ENCODE data around the gene JOSD1. TPM values are rescaled to one million over a fixed set of nuclear protein-coding genes. Genes with fewer than 3 reads are reported as not detected.

Gene JOSD1
- 42.3 and 42.8 TPM in 2 replicates for total RNA-seq (2013; cell fraction: nucleolus; rRNA removed)
- total RNA-seq (2014; rRNA removed) (50.4 and 65.1 TPM in 2 replicates), total RNA-seq (2014; rRNA removed; fragmentation: Illumina TruSeq; extraction: Trizol) (37.1 and 37.9 TPM in 2 replicates), total RNA-seq (2021) (48.1 and 53.4 TPM in 2 replicates), polyA plus RNA-seq (2011; rRNA removed) (47.4 and 54.6 TPM in 2 replicates), polyA plus RNA-seq (2014; fragmentation: Illumina TruSeq; extraction: Trizol) (43.9 and 48.6 TPM in 2 replicates), polyA plus RNA-seq (2014; fragmentation: Nextera tagmentation; extraction: Ambion mirVana) (10 to 100 TPM; 11.9 to 15.9 TPM), polyA plus RNA-seq (2014; rRNA removed) (50.0 and 50.8 TPM in 2 replicates), polyA plus RNA-seq (2016; fragmentation: Nextera tagmentation; extraction: Ambion mirVana) (1 to 10 TPM; 6.2 to 7.8 TPM), polyA minus RNA-seq (2011; rRNA and poly(A)+ RNA removed) (46.8 and 52.2 TPM in 2 replicates), Bru-seq, nascent RNA (percentile 91 among the genes with signal in this experiment), BruChase-seq, experiment 1, labeled RNA remaining after a 6-hour chase (percentile 95 among the genes with signal in this experiment), BruChase-seq, experiment 2, labeled RNA remaining after a 2-hour chase (percentile 95 among the genes with signal in this experiment)
- polyA plus RNA-seq (2011; ENCODE audit: low read depth) = 24.6 TPM
- 70.1 and 74.6 TPM in 2 replicates for polyA plus RNA-seq (2011; cell fraction: cytosol; rRNA removed)
- 35.7 and 38.5 TPM in 2 replicates for polyA plus RNA-seq (2011; cell fraction: nucleus; rRNA removed)
- polyA plus RNA-seq (2012) = 33.3 and 35.5 TPM in 2 replicates
- polyA minus RNA-seq (2011; cell fraction: cytosol; rRNA and poly(A)+ RNA removed) = 24.2 and 27.9 TPM in 2 replicates
- 11.6 and 18.6 TPM in 2 replicates for polyA minus RNA-seq (2011; cell fraction: nucleus; rRNA and poly(A)+ RNA removed)
- long read RNA-seq, experiment 1, partial matches to known transcripts = 0 of 3 reads
- long read RNA-seq, experiment 1, other reads (novel, unspliced or antisense) = 3 of 3 reads
- long read RNA-seq, experiment 2, partial matches to known transcripts = 0 of 44 reads
- long read RNA-seq, experiment 2, other reads (novel, unspliced or antisense) = 44 of 44 reads

DNA sequence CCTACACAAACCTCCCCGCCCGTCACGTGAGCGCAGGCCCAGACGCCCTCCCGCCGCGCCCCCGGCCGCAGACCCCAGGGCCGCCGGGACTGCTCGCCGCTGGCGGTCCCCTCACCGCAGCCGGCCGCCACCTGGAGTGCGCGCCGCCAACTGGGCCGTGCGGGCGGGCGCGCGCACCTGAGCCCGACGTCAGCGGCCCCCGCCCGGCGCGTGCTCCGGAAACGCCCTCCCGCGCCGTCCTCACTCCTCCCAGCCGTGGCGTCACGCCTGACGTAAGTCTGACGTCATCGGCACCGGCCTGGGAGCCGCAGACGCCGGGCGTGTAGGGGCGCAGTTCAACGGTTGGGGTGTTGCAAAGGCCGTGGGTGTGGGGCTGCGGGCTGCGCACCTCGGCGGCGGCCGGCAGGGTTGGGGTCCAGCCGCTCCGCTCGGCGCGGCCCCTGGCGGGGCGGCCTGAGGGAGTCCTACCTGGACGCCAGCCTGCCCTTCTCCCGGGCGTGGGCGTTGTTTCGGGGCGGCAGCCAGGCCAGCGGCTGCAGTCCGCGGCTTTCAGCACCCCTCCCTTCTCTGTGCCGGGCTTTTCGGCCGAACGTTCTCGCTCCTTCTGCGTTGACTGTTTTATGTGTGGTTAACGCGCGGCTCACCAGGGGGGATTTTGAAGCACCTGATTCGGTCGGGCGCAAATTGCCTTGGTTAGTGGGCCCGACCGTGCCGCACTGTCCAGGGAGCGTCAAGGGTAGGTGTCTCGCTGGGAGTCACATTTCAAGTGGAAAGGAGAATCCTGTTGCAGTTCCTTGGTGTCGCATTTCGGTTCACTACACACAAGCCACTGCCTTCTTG lies at the start of gene JOSD1:
Gene JOSD1, minus strand, starts transcription at position 155 of the 840 bp plus-strand sequence. CDS start 956 bp downstream, outside the sequence.
- TSS peak; percentile 90 for BruUV-seq (replicated peaks)
- Histone ChIP-seq H3K27me3 (replicated peaks in 1 of 2; ENCODE audit: control insufficient read depth in 2 of 2, insufficient read depth in 2 of 2, low read length in 1 of 2) (no peaks in the 10 kb centered on the region), H3K4me2 (ENCODE audit: control insufficient read depth, insufficient read depth) (peak within 1 kb of the TSS; percentile 85), H3K27ac (ENCODE audit: control insufficient read depth, insufficient read depth) (peak within 1 kb of the TSS; percentile 89), H3K4me1 (ENCODE audit: control insufficient read depth, insufficient read depth, low read length) (peaks cover 12% of the 10 kb centered on the region), H2AFZ (ENCODE audit: control insufficient read depth, low read depth, low read length) (peak within 1 kb of the TSS; percentile 79), H3K79me2 (ENCODE audit: control insufficient read depth, insufficient read depth, low read length) (peaks cover 48% of the 10 kb centered on the region), H3K9ac (ENCODE audit: control insufficient read depth, insufficient read depth, low read length) (peak within 1 kb of the TSS; percentile 90), H3K4me3 (peak within 1 kb of the TSS; percentile 86), H3K36me3 (ENCODE audit: control insufficient read depth in 2 of 2, insufficient read depth in 2 of 2, low read length in 1 of 2) (0 out of 4 replicates have a peak, but pooled peaks cover 0 to 7% of the 10 kb centered on the region in 2 experiments), H3K9me3 (replicated peaks; ENCODE audit: control insufficient read depth, insufficient read depth, low read length) (no peaks in the 10 kb centered on the region), H4K20me1 (ENCODE audit: control insufficient read depth, insufficient read depth) (no peaks in the 10 kb centered on the region)
- FAIRE-seq (no peak), ATAC-seq (peak; percentile 41), DNase-seq (ENCODE audit: low read depth, low spot score) (peak; percentile 67)
- SMC1A ChIA-PET (ENCODE audit: uncharacterized antibody, unreplicated experiment) = interaction anchor here (1.8 to 6.3 kb wide), 2 partner anchors 18 to 27 kb away, joined by 5 to 43 read pairs; partner anchors contain the start of gene TOMM22
- intact Hi-C loops (cut with micrococcal nuclease; ENCODE audit: unreplicated experiment) (loop anchor here (10.0 kb wide), 1 partner anchor 196 kb away; the partner anchor contains the start of gene DDX17), in situ Hi-C loops (cut with MboI) (no loop called here)
- POLR2A ChIA-PET = no interaction called here
- WGBS (ENCODE audit: insufficient coverage, insufficient replicate concordance, low lambda C conversion rate, missing lambda C conversion rate) = under 1% methylated on average over 81 of the region's 94 CpGs
- RAD21 ChIA-PET (ENCODE audit: unreplicated experiment) = interaction anchor here (1.8 kb wide), 1 partner anchor 19 kb away, joined by 12 read pairs; the partner anchor contains the start of gene TOMM22
- CTCF ChIA-PET = interaction anchor here (4.4 kb wide), 1 partner anchor 18 kb away, joined by 45 read pairs; the partner anchor contains the start of gene TOMM22
- no peak for TF ChIP-seq RAD21 (IDR thresholded peaks at IDR 0.05; ENCODE audit: insufficient read depth, low read depth, low read length)
- TF ChIP-seq ETV6 (conservative IDR thresholded peaks at IDR 0.05 in 1 of 2, IDR thresholded peaks at IDR 0.05 in 1 of 2; ENCODE audit: borderline replicate concordance in 1 of 2, low read depth in 1 of 2) = peak in 1 of 2 experiments; percentile 10; a peak in 1 of 4 replicates
- peak; percentile 50; the same call in 1 of the 2 replicates for TF ChIP-seq ZNF24 (IDR thresholded peaks at IDR 0.05)
- TF ChIP-seq SREBF2 (IDR thresholded peaks at IDR 0.05; ENCODE audit: low read length) = no peak
- TF ChIP-seq NFIC (IDR thresholded peaks at IDR 0.05; ENCODE audit: low read depth, low read length) = no peak
- peak; percentile 69; the same call in 1 of the 2 replicates for TF ChIP-seq PAX5 (IDR thresholded peaks at IDR 0.05; ENCODE audit: borderline replicate concordance, low read depth, low read length)
- TF ChIP-seq, protein P1, sequence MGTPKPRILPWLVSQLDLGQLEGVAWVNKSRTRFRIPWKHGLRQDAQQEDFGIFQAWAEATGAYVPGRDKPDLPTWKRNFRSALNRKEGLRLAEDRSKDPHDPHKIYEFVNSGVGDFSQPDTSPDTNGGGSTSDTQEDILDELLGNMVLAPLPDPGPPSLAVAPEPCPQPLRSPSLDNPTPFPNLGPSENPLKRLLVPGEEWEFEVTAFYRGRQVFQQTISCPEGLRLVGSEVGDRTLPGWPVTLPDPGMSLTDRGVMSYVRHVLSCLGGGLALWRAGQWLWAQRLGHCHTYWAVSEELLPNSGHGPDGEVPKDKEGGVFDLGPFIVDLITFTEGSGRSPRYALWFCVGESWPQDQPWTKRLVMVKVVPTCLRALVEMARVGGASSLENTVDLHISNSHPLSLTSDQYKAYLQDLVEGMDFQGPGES (IDR thresholded peaks at IDR 0.05) = 0 out of 2 replicates have a peak, but pooled peaks have one; percentile 25
- TF ChIP-seq SRF (IDR thresholded peaks at IDR 0.05; ENCODE audit: low read depth in 2 of 2, low read length in 2 of 2) = no peak
- TF ChIP-seq SUPT20H (IDR thresholded peaks at IDR 0.05; ENCODE audit: borderline replicate concordance, control insufficient read depth, low read depth, low read length) = no peak
- TF ChIP-seq, protein P2, sequence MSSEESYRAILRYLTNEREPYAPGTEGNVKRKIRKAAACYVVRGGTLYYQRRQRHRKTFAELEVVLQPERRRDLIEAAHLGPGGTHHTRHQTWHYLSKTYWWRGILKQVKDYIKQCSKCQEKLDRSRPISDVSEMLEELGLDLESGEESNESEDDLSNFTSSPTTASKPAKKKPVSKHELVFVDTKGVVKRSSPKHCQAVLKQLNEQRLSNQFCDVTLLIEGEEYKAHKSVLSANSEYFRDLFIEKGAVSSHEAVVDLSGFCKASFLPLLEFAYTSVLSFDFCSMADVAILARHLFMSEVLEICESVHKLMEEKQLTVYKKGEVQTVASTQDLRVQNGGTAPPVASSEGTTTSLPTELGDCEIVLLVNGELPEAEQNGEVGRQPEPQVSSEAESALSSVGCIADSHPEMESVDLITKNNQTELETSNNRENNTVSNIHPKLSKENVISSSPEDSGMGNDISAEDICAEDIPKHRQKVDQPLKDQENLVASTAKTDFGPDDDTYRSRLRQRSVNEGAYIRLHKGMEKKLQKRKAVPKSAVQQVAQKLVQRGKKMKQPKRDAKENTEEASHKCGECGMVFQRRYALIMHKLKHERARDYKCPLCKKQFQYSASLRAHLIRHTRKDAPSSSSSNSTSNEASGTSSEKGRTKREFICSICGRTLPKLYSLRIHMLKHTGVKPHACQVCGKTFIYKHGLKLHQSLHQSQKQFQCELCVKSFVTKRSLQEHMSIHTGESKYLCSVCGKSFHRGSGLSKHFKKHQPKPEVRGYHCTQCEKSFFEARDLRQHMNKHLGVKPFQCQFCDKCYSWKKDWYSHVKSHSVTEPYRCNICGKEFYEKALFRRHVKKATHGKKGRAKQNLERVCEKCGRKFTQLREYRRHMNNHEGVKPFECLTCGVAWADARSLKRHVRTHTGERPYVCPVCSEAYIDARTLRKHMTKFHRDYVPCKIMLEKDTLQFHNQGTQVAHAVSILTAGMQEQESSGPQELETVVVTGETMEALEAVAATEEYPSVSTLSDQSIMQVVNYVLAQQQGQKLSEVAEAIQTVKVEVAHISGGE (CRISPR knock-in tag; IDR thresholded peaks at IDR 0.05) = no peak
- TF ChIP-seq, protein P3, sequence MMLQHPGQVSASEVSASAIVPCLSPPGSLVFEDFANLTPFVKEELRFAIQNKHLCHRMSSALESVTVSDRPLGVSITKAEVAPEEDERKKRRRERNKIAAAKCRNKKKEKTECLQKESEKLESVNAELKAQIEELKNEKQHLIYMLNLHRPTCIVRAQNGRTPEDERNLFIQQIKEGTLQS (IDR thresholded peaks at IDR 0.05; ENCODE audit: borderline replicate concordance, extremely low read depth, low read depth, low read length) = no peak
- no peak for TF ChIP-seq BMI1 (IDR thresholded peaks at IDR 0.05; ENCODE audit: borderline replicate concordance)
